ENCODE results near the gene ARMH3.

Gene ARMH3

GRCh38 chr10:101848408-101848807 lies 207.6 kb downstream of the ARMH3 start:
- DNase-seq: no peak

GRCh38 chr10:101845893-101846292 lies 210.1 kb downstream of the ARMH3 start:
- DNase-seq: no peak

GRCh38 chr10:101843032-101844021 lies 212.6 kb downstream of the ARMH3 start, which contains the start of gene KCNIP2:
Gene KCNIP2, minus strand, starts transcription at chr10:101843800. Its CDS starts 232 bp downstream, at chr10:101843568.
- peak; percentile 78 for DNase-seq

GRCh38 chr10:101841826-101842225 lies 214.1 kb downstream of the ARMH3 start:
- peak; percentile 61 for DNase-seq

- peak; percentile 86 for DNase-seq
These were observed 215.1 kb downstream of the ARMH3 start for GRCh38 chr10:101840741-101841453.

GRCh38 chr10:101840102-101840684 lies 215.8 kb downstream of the ARMH3 start:
- no peak for DNase-seq

GRCh38 chr10:101839416-101840063 lies 216.4 kb downstream of the ARMH3 start:
- peak; percentile 52 for DNase-seq

GRCh38 chr10:101839002-101839401 lies 217.0 kb downstream of the ARMH3 start:
- no peak for DNase-seq

GRCh38 chr10:101838416-101838970 lies 217.5 kb downstream of the ARMH3 start:
- peak; percentile 21 for DNase-seq

GRCh38 chr10:101837748-101838147 lies 218.2 kb downstream of the ARMH3 start:
- no peak for DNase-seq

GRCh38 chr10:101835362-101835761 lies 220.6 kb downstream of the ARMH3 start:
- no peak for DNase-seq

- no peak for DNase-seq
These were observed 221.6 kb downstream of the ARMH3 start for GRCh38 chr10:101834341-101834740.

GRCh38 chr10:101833466-101833865 lies 222.5 kb downstream of the ARMH3 start:
- no peak for DNase-seq

GRCh38 chr10:101832325-101832771 lies 223.6 kb downstream of the ARMH3 start:
- no peak for DNase-seq

GRCh38 chr10:101831169-101831811 lies 224.7 kb downstream of the ARMH3 start:
- DNase-seq: no peak

- peak; percentile 93 for DNase-seq
These were observed 225.4 kb downstream of the ARMH3 start for GRCh38 chr10:101830322-101831168.

GRCh38 chr10:101829561-101830315 lies 226.2 kb downstream of the ARMH3 start:
- DNase-seq: peak; percentile 86

GRCh38 chr10:101828766-101829551 lies 227.0 kb downstream of the ARMH3 start:
- DNase-seq: peak; percentile 49

- no peak for DNase-seq
These were observed 227.9 kb downstream of the ARMH3 start for GRCh38 chr10:101827919-101828600.

Data from NCI-H82 (cell line).